Subcutaneous adipose tissue (tissue), 4 donors: Measurements from ENCODE around the gene ADARB2. TPM values are rescaled to one million over a fixed set of nuclear protein-coding genes. Genes with fewer than 3 reads are reported as not detected.

Source experiments
- total RNA-seq, 4 donors: library from RNA; depleted of rRNA; stranded (reverse); fragments of >200 nt; gene quantifications; one replicate each; pipeline ENCODE4 v1.1.0, GENCODE V29; 2016
- TF ChIP-seq, protein P1 (sequence below): fragments of 450-650 bp; IDR thresholded peaks from one replicate; pipeline ENCODE4 v1.5.1; 2016; ENCODE audit warnings: low read depth, mild to moderate bottlenecking, control low read depth, antibody characterized with exemption, moderate library complexity

ADARB2 gene
- total RNA-seq, 4 donors from 2014 or later = under 0.01 to 0.65 (median 0.44) TPM; not detected in 1

DNA sequence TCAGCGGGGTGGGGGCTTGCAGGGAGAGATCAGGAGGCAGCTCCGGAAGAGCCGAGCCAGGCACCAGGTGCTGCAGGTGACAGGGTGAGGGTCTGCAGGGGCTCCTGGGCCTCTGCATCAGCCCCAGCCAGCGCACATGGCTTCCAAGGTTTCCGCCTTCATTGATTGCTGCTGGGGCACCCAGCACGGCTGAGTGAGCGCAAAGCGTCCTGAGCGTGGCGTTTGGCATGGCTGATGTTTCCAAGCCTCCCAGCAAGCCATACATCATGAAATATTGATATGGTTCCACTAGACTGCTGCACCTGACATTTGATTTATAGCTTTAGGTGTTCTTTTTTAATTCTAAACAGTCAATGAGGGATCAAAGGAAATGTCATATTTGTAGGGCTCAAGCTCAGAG is 422.1 kb downstream of the ADARB2 start:
- TF ChIP-seq, protein P1, sequence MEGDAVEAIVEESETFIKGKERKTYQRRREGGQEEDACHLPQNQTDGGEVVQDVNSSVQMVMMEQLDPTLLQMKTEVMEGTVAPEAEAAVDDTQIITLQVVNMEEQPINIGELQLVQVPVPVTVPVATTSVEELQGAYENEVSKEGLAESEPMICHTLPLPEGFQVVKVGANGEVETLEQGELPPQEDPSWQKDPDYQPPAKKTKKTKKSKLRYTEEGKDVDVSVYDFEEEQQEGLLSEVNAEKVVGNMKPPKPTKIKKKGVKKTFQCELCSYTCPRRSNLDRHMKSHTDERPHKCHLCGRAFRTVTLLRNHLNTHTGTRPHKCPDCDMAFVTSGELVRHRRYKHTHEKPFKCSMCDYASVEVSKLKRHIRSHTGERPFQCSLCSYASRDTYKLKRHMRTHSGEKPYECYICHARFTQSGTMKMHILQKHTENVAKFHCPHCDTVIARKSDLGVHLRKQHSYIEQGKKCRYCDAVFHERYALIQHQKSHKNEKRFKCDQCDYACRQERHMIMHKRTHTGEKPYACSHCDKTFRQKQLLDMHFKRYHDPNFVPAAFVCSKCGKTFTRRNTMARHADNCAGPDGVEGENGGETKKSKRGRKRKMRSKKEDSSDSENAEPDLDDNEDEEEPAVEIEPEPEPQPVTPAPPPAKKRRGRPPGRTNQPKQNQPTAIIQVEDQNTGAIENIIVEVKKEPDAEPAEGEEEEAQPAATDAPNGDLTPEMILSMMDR = no peak

DNA sequence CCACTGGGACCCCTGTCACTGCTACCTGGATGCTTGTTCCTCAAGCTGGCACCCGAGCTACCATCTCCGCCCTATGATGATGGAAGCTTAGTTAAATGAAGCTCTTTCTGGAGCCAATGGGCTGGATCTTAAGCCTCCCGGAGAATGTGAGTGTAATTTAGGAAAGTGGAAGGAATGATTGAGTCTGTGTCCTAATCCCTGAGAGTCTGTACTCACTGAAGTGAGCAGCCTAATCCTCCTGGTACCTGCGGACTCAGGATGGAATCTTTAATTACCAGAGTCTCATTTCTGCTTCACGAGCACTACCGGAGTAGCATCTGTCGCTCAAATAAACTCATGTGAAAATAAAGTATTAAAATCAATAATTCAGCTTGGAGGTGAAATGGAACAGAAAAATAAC is 425.6 kb downstream of the ADARB2 start:
- TF ChIP-seq, protein P1 = no peak

DNA sequence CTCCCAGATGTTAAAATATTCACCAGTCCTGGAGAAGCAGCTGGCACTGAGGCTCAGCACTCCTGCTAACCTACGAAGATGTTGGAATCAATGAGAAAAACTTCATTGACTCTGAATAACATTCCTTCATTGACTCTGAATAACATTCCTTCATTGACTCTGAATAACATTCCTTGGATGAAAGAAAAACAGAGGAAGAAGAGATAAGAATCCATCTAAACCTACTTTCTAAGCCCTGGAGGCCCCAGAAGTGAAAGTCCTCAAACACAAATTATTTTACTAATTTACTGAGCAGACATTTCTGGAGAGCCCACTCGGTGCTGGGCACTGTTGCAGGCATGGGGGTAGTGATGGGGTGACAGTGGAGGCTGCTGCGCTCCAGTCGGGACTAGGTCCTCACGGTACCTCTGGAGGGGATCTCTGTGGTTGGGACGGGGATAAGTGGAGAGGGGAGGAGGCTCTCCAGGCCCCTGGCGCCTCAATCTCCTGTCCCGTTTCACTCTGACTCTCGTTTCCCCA is 427.0 kb downstream of the ADARB2 start:
- TF ChIP-seq, protein P1 = no peak

DNA sequence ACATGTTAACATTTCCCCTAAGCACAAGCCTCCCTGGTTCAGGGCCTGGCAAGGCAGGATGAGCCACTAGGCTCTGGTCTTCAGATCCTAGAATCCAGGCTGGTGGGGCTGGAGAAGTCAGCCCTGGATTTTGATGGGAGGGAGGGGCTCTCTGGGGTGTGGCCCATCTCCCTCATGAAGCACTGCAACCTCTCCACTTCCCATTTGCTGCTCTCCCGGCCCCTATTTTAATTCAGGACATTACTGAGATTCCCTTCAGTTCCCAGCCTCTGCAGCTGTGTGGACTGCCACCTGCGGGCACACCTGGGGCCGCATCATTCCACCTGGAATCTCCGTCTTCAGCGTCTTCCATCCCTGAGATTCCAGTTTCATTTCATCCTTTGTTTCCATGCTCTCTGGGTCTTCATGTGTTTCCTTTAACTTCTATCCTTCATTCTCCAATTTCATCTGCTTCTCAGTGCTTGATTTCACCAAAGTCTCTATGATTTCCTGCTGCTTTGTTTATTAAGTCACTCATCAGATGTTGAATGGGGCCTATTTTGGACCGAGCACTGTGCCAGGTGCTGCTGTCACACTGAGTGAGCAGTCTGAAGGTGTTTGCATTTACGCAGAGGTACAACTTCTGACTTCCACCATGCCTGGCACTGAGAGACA is 427.6 kb downstream of the ADARB2 start:
- TF ChIP-seq, protein P1 = no peak

DNA sequence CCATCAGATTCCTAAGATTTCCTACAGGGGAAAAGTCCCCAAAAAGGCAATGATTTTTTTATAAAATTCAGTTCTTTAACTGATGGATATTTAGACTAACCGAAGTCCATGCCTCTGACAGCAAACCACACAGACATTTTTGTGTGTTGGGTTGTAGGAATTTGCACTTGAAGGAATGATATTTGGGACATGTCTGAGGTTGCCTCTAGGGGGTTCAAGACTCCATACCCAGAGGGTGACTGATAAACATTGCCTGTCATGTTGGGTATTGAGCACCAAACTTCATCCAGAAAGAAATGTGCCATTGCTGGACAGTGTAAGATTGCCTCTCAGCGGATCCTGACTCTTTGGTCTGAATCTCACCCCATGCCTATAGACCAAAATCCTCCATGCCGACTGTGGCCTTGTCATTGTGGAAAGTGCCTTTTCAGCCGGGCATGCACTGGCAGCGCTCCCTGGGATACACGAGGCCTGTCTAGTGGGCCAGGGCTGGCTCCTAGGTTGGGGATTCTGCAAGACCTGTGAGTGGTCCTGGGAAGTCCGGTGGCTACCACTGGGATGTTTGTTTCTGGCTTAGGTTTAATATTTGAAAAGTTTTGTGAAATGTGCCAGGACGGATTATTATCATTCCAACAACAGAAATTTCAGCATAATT is 428.2 kb downstream of the ADARB2 start:
- TF ChIP-seq, protein P1 = no peak

DNA sequence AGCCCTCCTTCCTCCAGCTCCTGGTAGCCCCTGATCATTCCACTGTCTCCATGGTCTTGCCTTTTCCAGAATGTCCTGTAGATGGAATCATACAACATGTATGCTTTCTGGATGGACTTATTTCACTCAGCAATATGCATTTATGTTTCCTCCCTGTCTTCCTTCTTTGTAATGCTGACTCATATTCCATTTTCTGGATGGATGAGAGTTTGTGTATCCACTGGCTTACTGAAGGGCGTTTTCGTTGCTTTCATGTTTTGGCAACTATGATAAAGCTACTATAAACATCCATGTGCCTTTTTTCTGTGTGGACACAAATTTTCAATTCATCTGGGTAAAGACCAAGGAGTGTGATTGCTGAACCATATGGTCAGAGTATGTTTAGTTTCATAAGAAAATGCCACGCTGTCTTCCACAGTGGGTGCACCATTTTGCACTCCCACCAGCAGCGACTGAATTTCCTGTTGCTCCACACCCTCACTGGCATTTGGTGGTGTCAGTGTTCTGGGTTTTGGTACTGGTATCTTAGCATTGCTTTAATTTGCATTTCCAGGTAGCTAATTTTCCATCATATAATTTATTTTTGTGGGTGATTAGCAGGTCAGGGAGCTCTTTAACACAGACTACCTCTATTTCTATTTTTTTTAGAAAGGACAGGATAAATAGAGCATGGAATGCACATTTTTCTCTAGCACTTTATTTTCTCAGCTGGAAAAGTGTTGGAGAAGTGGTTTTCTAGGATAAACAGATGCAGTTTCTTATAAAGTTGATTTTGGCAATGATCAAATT is 429.0 kb downstream of the ADARB2 start:
- TF ChIP-seq, protein P1 = no peak

DNA sequence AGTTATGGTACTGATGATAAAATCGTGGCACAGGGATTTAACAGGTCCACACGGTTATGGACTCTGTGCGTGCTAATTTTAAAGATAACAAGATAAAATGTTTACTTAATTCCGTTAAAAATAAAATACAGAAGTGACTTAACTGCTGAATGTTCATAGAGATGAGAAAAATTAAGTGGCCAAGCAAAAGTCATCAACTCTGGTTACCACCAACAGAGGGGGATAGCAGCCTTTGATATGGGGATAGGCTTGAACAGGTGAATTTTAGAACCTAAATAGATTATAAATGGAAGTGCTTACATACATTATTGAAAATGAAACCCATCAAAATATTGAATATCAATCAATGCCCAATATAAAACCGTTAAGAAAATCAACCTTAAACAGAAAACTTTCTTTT is 436.2 kb downstream of the ADARB2 start:
- TF ChIP-seq, protein P1 = no peak
